ENCODE results near the gene NOS3. TPM values are rescaled to one million over a fixed set of nuclear protein-coding genes. Genes with fewer than 3 reads are reported as not detected.

NOS3 gene
- total RNA-seq, 1 donor from 2014 or later, result 7.4 TPM

DNA sequence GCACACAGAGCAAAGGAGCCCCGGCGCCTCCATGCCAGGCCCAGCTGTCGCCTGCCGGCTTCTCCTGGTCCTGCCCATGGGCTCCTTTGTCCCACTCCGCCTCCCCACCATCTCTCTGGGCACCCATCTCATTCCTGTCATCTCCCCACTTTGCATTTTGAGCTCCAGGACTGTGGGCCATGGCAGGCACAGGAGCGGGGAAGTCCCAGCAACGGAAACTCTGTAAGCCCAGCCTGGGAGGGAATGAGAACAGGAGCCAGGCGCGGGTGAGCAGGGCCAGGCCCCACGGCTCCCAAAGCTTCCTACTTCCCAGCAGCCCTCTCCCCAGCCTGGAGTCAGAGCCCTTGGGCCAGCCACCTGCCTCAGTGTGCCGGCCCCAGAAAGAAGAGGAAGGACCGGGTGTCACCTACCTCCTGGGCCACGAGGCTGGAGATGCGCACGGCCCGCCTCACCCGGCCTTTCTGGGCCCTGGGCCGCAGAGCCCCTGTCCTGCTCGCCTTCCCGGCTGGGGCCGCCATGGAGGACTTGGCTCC lies 35.8 kb upstream of the NOS3 start:
- no peak for DNase-seq (ENCODE audit: low read depth, low spot score)
- Mint-ChIP-seq H3K27ac (ENCODE audit: unreplicated experiment) (peak overlapping the region; percentile 92), H3K27me3 (ENCODE audit: low read depth) (no peaks in the 10 kb centered on the region), H3K9me3 (no peaks in the 10 kb centered on the region), H3K4me3 (no peak overlapping the region), H3K4me1 (peaks cover 13% of the 10 kb centered on the region), H3K36me3 (ENCODE audit: low read depth) (no peaks in the 10 kb centered on the region)
- TF ChIP-seq, protein P1, sequence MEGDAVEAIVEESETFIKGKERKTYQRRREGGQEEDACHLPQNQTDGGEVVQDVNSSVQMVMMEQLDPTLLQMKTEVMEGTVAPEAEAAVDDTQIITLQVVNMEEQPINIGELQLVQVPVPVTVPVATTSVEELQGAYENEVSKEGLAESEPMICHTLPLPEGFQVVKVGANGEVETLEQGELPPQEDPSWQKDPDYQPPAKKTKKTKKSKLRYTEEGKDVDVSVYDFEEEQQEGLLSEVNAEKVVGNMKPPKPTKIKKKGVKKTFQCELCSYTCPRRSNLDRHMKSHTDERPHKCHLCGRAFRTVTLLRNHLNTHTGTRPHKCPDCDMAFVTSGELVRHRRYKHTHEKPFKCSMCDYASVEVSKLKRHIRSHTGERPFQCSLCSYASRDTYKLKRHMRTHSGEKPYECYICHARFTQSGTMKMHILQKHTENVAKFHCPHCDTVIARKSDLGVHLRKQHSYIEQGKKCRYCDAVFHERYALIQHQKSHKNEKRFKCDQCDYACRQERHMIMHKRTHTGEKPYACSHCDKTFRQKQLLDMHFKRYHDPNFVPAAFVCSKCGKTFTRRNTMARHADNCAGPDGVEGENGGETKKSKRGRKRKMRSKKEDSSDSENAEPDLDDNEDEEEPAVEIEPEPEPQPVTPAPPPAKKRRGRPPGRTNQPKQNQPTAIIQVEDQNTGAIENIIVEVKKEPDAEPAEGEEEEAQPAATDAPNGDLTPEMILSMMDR (conservative IDR thresholded peaks at IDR 0.05), result no peak

DNA sequence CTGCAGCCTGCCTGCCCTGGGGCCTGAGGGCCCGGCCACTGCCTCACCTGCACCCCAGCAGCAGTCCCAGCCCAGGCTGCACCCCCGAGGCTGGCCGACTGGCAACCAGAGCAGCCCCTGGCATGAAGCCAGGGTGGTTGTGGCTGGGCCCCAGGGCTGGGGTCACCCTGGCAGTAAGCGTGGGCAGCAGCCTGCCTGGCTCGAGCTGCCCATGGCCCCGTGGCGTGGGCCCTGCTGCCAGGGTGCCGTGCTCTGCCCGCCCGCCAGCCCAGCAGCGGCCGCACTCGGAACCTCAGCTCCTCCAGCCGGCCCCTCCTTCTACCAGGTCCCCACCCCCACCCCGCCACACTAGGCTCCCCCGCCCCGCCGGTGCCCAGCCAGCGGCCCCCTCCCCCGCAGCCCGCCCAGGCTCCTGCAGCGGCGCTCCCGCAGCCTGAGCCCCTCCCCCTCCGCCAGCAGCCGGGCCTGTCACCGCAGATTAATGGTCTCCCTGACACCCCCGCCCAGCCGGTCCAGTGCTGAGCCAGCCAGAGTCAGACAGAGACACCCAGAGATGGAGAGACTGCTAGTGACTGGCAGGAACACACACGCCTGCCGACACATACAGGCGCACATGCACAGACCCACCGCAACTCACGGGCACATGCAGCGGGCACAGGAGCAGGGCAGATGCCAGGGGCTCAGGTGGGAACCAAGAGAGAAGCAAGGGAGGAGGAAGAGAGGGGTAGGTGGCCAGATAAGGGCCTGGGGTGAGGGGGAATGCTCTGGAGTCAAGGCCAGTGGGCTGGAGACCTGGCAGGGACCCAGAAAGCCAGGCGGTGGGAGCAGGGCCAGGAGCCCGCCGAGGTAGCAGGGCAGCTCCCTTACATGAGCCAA lies 35.1 kb upstream of the NOS3 start:
- Mint-ChIP-seq H3K36me3 (ENCODE audit: low read depth) (no peaks in the 10 kb centered on the region), H3K4me3 (no peak overlapping the region), H3K9me3 (no peaks in the 10 kb centered on the region), H3K4me1 (peaks cover 13% of the 10 kb centered on the region), H3K27ac (ENCODE audit: unreplicated experiment) (peak overlapping the region; percentile 89), H3K27me3 (ENCODE audit: low read depth) (no peaks in the 10 kb centered on the region)
- no peak for DNase-seq (ENCODE audit: low read depth, low spot score)
- TF ChIP-seq, protein P1 (conservative IDR thresholded peaks at IDR 0.05), result no peak

DNA sequence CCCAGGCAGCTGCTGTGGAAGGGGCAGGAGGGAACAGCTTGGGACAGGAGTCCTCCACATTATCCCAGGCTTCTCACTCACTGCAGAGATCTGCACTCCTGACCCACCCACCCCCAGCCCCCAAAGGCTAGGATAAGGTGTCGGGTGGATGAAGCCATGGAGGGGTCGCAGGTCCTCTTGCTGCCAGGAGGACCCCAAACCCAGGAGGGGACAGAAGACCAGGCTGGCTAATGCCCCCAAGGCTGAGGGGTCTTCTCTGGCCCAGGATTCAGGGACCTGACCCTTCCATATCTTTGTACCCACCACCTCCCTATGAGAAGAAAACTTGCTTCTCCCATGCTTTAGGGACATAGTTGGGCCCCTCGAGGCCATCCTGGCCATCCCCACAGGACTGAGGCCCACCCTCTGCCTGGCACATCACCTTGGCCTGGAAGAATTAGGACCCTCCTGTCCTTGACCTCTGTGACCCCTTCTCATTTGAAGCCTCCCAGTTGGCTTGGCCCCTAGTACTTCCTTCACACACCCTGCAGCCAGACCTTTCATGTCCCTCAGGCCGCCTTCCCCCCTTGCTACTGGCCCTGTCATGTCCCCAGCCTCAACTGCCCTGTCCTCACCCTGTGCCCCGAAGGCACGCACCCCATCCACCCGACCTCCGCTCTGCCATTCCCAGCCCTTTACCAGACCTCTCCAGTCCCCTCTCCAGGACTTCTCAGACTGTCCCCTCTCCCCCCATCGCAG lies 34.3 kb upstream of the NOS3 start:
- DNase-seq (ENCODE audit: low read depth, low spot score), result no peak
- H3K27me3 Mint-ChIP-seq (ENCODE audit: low read depth), result no peaks in the 10 kb centered on the region
- H3K4me1 Mint-ChIP-seq, result peaks cover 14% of the 10 kb centered on the region
- H3K36me3 Mint-ChIP-seq (ENCODE audit: low read depth), result no peaks in the 10 kb centered on the region
- H3K27ac Mint-ChIP-seq (ENCODE audit: unreplicated experiment), result no peak overlapping the region
- TF ChIP-seq, protein P1 (conservative IDR thresholded peaks at IDR 0.05), result no peak
- H3K9me3 Mint-ChIP-seq, result no peaks in the 10 kb centered on the region
- no peak overlapping the region for H3K4me3 Mint-ChIP-seq

DNA sequence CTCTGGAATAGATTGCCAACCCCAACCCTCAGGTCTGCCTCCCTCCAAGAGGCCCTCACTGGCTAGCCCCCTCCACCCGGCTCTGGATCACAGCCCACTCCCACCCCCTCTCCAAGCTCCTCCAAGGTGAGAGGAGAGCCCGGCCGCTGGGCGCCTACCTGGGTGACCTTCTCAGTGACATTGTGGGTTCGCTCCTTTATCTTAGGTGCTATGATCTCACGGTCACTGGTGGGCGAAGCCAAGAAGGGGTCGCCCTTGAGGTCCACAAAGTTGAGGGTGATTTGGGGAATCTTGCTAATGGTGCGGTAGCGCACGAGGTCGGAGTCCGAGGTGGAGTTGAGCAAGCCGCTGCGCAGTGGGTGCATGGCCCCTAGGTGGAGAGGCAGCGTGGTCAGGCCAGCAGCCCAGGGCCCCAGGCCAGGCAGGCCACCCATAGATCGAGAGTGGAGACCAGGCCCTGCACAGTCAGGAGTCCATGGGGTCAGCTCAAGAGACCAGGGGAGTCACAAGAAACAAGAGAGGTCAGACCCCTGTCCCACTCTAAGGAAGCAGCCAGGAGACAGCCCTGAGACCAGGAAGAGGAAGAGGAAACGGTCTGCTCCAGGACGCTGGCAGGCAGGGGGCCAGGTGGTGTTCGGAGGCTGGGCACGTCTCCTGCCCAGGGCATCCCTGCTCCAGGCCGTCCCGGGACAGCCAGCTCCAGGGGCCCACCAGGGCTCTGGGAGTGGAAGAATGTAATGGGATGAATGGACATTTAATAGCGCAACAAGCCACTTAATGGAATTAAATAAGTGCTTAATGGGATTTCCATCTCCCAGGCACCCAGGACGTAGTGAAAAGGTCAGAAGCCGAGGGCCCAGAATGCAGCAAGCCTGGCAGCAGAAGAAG lies 33.4 kb upstream of the NOS3 start:
- no peaks in the 10 kb centered on the region for H3K27me3 Mint-ChIP-seq (ENCODE audit: low read depth)
- H3K9me3 Mint-ChIP-seq, result no peaks in the 10 kb centered on the region
- no peak overlapping the region for H3K27ac Mint-ChIP-seq (ENCODE audit: unreplicated experiment)
- no peaks in the 10 kb centered on the region for H3K36me3 Mint-ChIP-seq (ENCODE audit: low read depth)
- H3K4me1 Mint-ChIP-seq, result peaks cover 22% of the 10 kb centered on the region
- DNase-seq (ENCODE audit: low read depth, low spot score), result no peak
- TF ChIP-seq, protein P1 (conservative IDR thresholded peaks at IDR 0.05), result no peak
- H3K4me3 Mint-ChIP-seq, result peak overlapping the region; percentile 31

DNA sequence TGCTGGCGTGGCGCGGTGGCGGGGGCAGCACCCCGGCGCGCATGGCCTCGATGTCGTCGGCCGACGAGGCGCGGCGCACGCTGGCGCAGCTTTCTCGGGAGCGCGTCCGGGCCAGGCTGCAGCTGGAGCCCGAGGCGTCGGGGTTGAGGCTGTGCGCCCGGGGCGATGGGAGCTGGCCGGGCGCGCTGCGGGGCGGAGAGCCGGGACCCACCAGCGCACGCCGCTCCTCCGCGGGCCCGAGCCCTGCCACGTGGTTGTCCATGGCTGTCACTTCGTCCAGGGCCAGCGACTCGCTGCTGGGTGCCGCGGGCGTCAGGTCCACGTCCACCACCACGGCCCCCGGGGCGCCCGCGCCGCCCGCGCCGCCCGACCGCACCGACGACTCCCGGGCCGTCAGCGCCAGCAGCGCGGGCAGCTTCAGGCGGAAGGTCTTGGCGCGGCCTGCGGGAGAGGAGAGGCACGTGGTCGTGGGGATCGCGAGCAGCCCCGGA lies 32.7 kb upstream of the NOS3 start:
- Mint-ChIP-seq H3K27ac (ENCODE audit: unreplicated experiment) (no peak overlapping the region), H3K9me3 (no peaks in the 10 kb centered on the region), H3K36me3 (ENCODE audit: low read depth) (no peaks in the 10 kb centered on the region), H3K4me3 (no peak overlapping the region), H3K4me1 (peaks cover 30% of the 10 kb centered on the region), H3K27me3 (ENCODE audit: low read depth) (no peaks in the 10 kb centered on the region)
- no peak for DNase-seq (ENCODE audit: low read depth, low spot score)
- TF ChIP-seq, protein P1 (conservative IDR thresholded peaks at IDR 0.05), result no peak
